H1 (cell line): ENCODE data around the gene DDX31. TPM values are rescaled to one million over a fixed set of nuclear protein-coding genes. Genes with fewer than 3 reads are reported as not detected.

Experiments used
- CTCF ChIA-PET: fragments of 300-600 bp; sonication (Branson Sonifier 250); formaldehyde crosslinking; loops from one replicate; lab custom pipeline; 2021; ENCODE audit not compliant: partially characterized antibody; lab: Charles Lee
- POLR2A ChIA-PET: fragments of 300-600 bp; sonication (Branson Sonifier 250); formaldehyde crosslinking; loops from one replicate; lab custom pipeline; 2021; ENCODE audit warnings: inconsistent platforms; ENCODE audit not compliant: partially characterized antibody; lab: Charles Lee
- DNase-seq, 2 experiments: peaks; one replicate each; pipeline versions ENCODE4 v3.0.0 to v3.0.0-alpha.2; 2010 to 2022; ENCODE audit warnings: low spot score in 2 of 2, low read depth in 1 of 2, mixed read lengths in 1 of 2
- FAIRE-seq: peaks from 2 replicates; lab custom pipeline; 2011; peaks lifted over from hg19 to GRCh38; lab: Jason Lieb, UNC
- H2AFZ ChIP-seq: 2 replicates; pipeline ENCODE4 v1.8.1; 2012; ENCODE audit warnings: low read length, inconsistent platforms
- H2AK5ac ChIP-seq: 2 replicates; pipeline ENCODE4 v1.6.1; 2013; ENCODE audit warnings: low read depth, low read length
- H2BK120ac ChIP-seq: replicated peaks from 2 replicates; pipeline ENCODE3; 2013; ENCODE audit warnings: low read depth, low read length, inconsistent platforms
- H2BK12ac ChIP-seq: 2 replicates; pipeline ENCODE4 v1.6.1; 2013; ENCODE audit warnings: low read depth, low read length
- H2BK15ac ChIP-seq: 2 replicates; pipeline ENCODE4 v1.6.1; 2013; ENCODE audit warnings: low read length
- H2BK20ac ChIP-seq: 2 replicates; pipeline ENCODE4 v1.6.1; 2013; ENCODE audit warnings: low read length
- H2BK5ac ChIP-seq: 2 replicates; pipeline ENCODE4 v1.6.1; 2013; ENCODE audit warnings: low read depth, low read length
- H3K14ac ChIP-seq: 2 replicates; pipeline ENCODE4 v1.6.1; 2013; ENCODE audit warnings: inconsistent platforms; ENCODE audit not compliant: insufficient read length
- H3K18ac ChIP-seq: 2 replicates; pipeline ENCODE4 v1.6.1; 2013; ENCODE audit warnings: low read length; ENCODE audit errors: extremely low read depth
- H3K23ac ChIP-seq: 2 replicates; pipeline ENCODE4 v1.6.1; 2013; ENCODE audit warnings: inconsistent platforms; ENCODE audit not compliant: insufficient read length
- H3K23me2 ChIP-seq: 2 replicates; pipeline ENCODE4 v1.6.1; 2013; ENCODE audit warnings: low read depth, low read length
- H3K27ac ChIP-seq: 2 replicates; pipeline ENCODE4 v1.6.1; 2011; ENCODE audit warnings: low read depth, low read length, inconsistent platforms
- H3K27me3 ChIP-seq, 4 experiments: replicated peaks in 1 of 4; 1 replicate in 1 of 4; 2 replicates in 3 of 4; pipeline versions ENCODE4 v1.6.1 to v1.8.1; 2011 to 2013; ENCODE audit warnings: low read length in 3 of 4, mild to moderate bottlenecking in 3 of 4, inconsistent platforms in 2 of 4, mixed read lengths in 2 of 4, moderate library complexity in 1 of 4; ENCODE audit not compliant: control insufficient read depth in 3 of 4, insufficient read depth in 3 of 4; ENCODE audit errors: extremely low read depth in 1 of 4
- H3K36me3 ChIP-seq, 4 experiments: 2 replicates each; pipeline versions ENCODE4 v1.6.1 to v1.8.1; 2011 to 2013; ENCODE audit warnings: mild to moderate bottlenecking in 4 of 4, low read length in 3 of 4, moderate library complexity in 2 of 4, control low read depth in 1 of 4, inconsistent platforms in 1 of 4; ENCODE audit not compliant: insufficient read depth in 4 of 4, control insufficient read depth in 2 of 4
- H3K4ac ChIP-seq: replicated peaks from 2 replicates; pipeline ENCODE3; 2013; ENCODE audit warnings: low read length, low read depth, mixed read lengths, inconsistent platforms; ENCODE audit not compliant: insufficient read length
- H3K4me1 ChIP-seq, 4 experiments: replicated peaks in 1 of 4; 1 replicate in 1 of 4; 2 replicates in 3 of 4; pipeline versions ENCODE4 v1.6.1 to v1.8.1; 2011 to 2013; ENCODE audit warnings: low read length in 3 of 4, inconsistent platforms in 2 of 4, mixed read lengths in 1 of 4; ENCODE audit not compliant: insufficient read depth in 4 of 4, control insufficient read depth in 3 of 4
- H3K4me2 ChIP-seq, 2 experiments: 2 replicates each; pipeline versions ENCODE4 v1.6.1 to v1.8.1; 2011 to 2013; ENCODE audit warnings: low read depth in 2 of 2, low read length in 2 of 2, control low read depth in 1 of 2, inconsistent platforms in 1 of 2, mild to moderate bottlenecking in 1 of 2; ENCODE audit not compliant: insufficient read depth in 1 of 2
- H3K4me3 ChIP-seq, 4 experiments: fragments of 200-600, 300-600 bp in 1 of 4; sonication (generic), shearing (Covaris generic), sonication (Bioruptor Twin) in 1 of 4; 2 replicates each; pipeline versions ENCODE4 v1.5.1 to v1.8.1; 2011 to 2016; ENCODE audit warnings: low read length in 4 of 4, low read depth in 3 of 4, control low read depth in 2 of 4, inconsistent platforms in 2 of 4, mild to moderate bottlenecking in 2 of 4, mixed read lengths in 1 of 4, moderate library complexity in 1 of 4; ENCODE audit not compliant: insufficient read depth in 2 of 4; ENCODE audit errors: extremely low read depth in 1 of 4
- H3K56ac ChIP-seq: replicated peaks from 2 replicates; pipeline ENCODE3; 2013; ENCODE audit warnings: low read depth, mild to moderate bottlenecking, mixed read lengths, low read length, inconsistent platforms; ENCODE audit not compliant: insufficient read length
- H3K79me1 ChIP-seq: 2 replicates; pipeline ENCODE4 v1.6.1; 2013; ENCODE audit warnings: low read depth, low read length, control low read depth
- H3K79me2 ChIP-seq, 2 experiments: 2 replicates each; pipeline versions ENCODE4 v1.6.1 to v1.8.1; 2012 to 2013; ENCODE audit warnings: low read length in 2 of 2, mild to moderate bottlenecking in 2 of 2, inconsistent platforms in 1 of 2; ENCODE audit not compliant: insufficient read depth in 2 of 2, control insufficient read depth in 1 of 2
- H3K9ac ChIP-seq, 4 experiments: replicated peaks in 1 of 4; 1 replicate in 1 of 4; 2 replicates in 3 of 4; pipeline versions ENCODE4 v1.6.1 to v1.8.1; 2011 to 2013; ENCODE audit warnings: low read depth in 3 of 4, low read length in 3 of 4, control low read depth in 2 of 4, mild to moderate bottlenecking in 2 of 4, moderate library complexity in 2 of 4, inconsistent platforms in 1 of 4; ENCODE audit errors: extremely low read depth in 1 of 4
- H3K9me3 ChIP-seq, 2 experiments: 2 replicates each; pipeline versions ENCODE4 v1.6.1 to v1.8.1; 2012 to 2013; ENCODE audit warnings: mild to moderate bottlenecking in 2 of 2, moderate library complexity in 2 of 2, control low read depth in 1 of 2, inconsistent platforms in 1 of 2, low read depth in 1 of 2, low read length in 1 of 2, mixed read lengths in 1 of 2; ENCODE audit not compliant: insufficient read depth in 2 of 2
- H4K20me1 ChIP-seq, 2 experiments: replicated peaks in 1 of 2; 2 replicates each; pipeline versions ENCODE3 to v1.8.1; 2011 to 2013; ENCODE audit warnings: inconsistent platforms in 2 of 2, low read length in 2 of 2, mild to moderate bottlenecking in 1 of 2; ENCODE audit not compliant: insufficient read depth in 2 of 2, control insufficient read depth in 1 of 2
- H4K5ac ChIP-seq: 2 replicates; pipeline ENCODE4 v1.6.1; 2013; ENCODE audit warnings: low read length, low read depth, mixed read lengths, inconsistent platforms; ENCODE audit not compliant: insufficient read length
- H4K8ac ChIP-seq: 2 replicates; pipeline ENCODE4 v1.8.0; 2013; ENCODE audit warnings: mild to moderate bottlenecking, moderate library complexity, low read length, inconsistent platforms; ENCODE audit not compliant: insufficient read depth; ENCODE audit errors: extremely low read depth
- H4K91ac ChIP-seq: replicated peaks from 2 replicates; pipeline ENCODE3; 2013; ENCODE audit warnings: low read length, mixed read lengths, inconsistent platforms; ENCODE audit not compliant: insufficient read length
- JUND ChIP-seq: IDR thresholded peaks from 2 replicates; pipeline ENCODE4 v1.6.1; 2011; ENCODE audit warnings: mild to moderate bottlenecking, improper control_type of control experiment, low read length
- RAD21 ChIP-seq, 2 experiments: IDR thresholded peaks in 1 of 2; conservative IDR thresholded peaks in 1 of 2; 2 replicates each; pipeline ENCODE4 v1.6.1; 2011; ENCODE audit warnings: low read depth in 2 of 2, low read length in 2 of 2, improper control_type of control experiment in 1 of 2, inconsistent platforms in 1 of 2, mild to moderate bottlenecking in 1 of 2, moderate library complexity in 1 of 2
- WGBS, 2 experiments: shearing (Covaris generic) in 1 of 2; methylation state at CpG; one replicate each; pipeline versions ENCODE4 v1.1.6 to v1.1.7; 2013 to 2015; ENCODE audit warnings: low lambda C conversion rate in 2 of 2, mixed read lengths in 2 of 2, inconsistent platforms in 1 of 2, low coverage in 1 of 2, missing lambda C conversion rate in 1 of 2; ENCODE audit not compliant: insufficient replicate concordance in 2 of 2, insufficient coverage in 1 of 2, insufficient read length in 1 of 2; ENCODE audit errors: extremely low coverage in 1 of 2, missing lambda C conversion rate in 1 of 2; 5-methylcytosine and 5-hydroxymethylcytosine counted together
- polyA plus RNA-seq, 7 experiments: library from polyadenylated mRNA; depleted of rRNA in 3 of 7; stranded (reverse) in 5 of 7; unstranded in 2 of 7; fragments of >200 nt in 5 of 7; fragments of 200-250 nt in 2 of 7; gene quantifications; 1 replicate in 5 of 7; 2 replicates in 1 of 7; 4 replicates in 1 of 7; pipeline versions ENCODE4 v1.2.1 to v1.2.3, GENCODE V29; 2011 to 2013; ENCODE audit warnings: missing spikeins in 2 of 7, mixed read lengths in 2 of 7
- total RNA-seq: library from RNA; stranded (reverse); fragmentation: NEBNext Ultra II Directional; extraction: Animal tissue kit (Norgen Biotek cat#: 25700); gene quantifications from 2 replicates; pipeline ENCODE4 v1.2.1, GENCODE V29; 2021

DDX31 gene
- total and polyA plus RNA-seq, 2 of the 8 experiments (the other 6 are each of a cell fraction or from before 2014, with no cell fraction given), result 9.5 to 23.7 TPM

DNA sequence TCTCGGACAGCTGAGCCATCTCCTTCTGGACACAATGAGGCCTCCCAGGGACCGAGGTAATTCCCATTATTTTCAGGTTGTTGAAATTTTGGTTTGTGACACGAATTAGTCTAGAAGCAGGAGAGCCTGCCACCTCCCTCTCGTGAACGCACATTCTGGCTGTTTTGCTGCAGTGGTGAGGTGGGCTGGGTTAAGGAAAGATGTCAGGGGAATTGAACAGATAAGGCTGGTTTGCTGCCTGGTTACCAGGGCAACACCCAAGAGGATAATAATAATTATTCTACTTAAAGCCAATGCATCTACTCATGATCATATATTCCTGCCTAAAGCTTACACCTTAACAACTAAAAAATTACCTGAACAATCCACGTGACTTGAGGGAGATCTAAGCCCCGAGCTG, 38.1 kb downstream of the DDX31 start:
- H2BK120ac ChIP-seq, result no peak overlapping the region
- TF ChIP-seq JUND (no peak), RAD21 (IDR thresholded peaks at IDR 0.05 in 1 of 2, conservative IDR thresholded peaks at IDR 0.05 in 1 of 2; ENCODE audit: low read depth in 2 of 2, low read length in 2 of 2) (no peak)

More for the DNA sequence above, 38.1 kb downstream of the DDX31 start:
- H3K36me3 ChIP-seq, result peaks cover 3 to 27% (median 14%) of the 10 kb centered on the region in 4 experiments; a peak in 7 of 8 replicates
- H2AFZ ChIP-seq, result no peak overlapping the region
- ChIA-PET CTCF (interaction anchor here (3.9 kb wide), 1 partner anchor 13 kb away, joined by 16 read pairs; no protein-coding TSS in a partner anchor), POLR2A (interaction anchor here (1.2 kb wide), 1 partner anchor 13 kb away, joined by 3 read pairs; no protein-coding TSS in a partner anchor)
- no peak overlapping the region for H3K4ac ChIP-seq
- H4K5ac ChIP-seq, result no peak overlapping the region
- no peak overlapping the region for H3K18ac ChIP-seq
- no peak overlapping the region for H4K91ac ChIP-seq
- DNase-seq (no peak), FAIRE-seq (no peak)
- no peak overlapping the region for H2BK12ac ChIP-seq
- H3K14ac ChIP-seq, result no peak overlapping the region
- no peak overlapping the region for H2AK5ac ChIP-seq
- no peak overlapping the region for H3K56ac ChIP-seq
- H3K27ac ChIP-seq, result no peak overlapping the region
- H3K9me3 ChIP-seq, result no peaks in the 10 kb centered on the region
- H3K9ac ChIP-seq, result no peak overlapping the region
- H3K27me3 ChIP-seq, result no peaks in the 10 kb centered on the region
- no peak overlapping the region for H3K4me2 ChIP-seq
- H3K4me1 ChIP-seq, result 0 out of 7 replicates have a peak, but pooled peaks cover 0 to 3% (median 0%) of the 10 kb centered on the region in 4 experiments
- 92% methylated on average over 7 of the region's 7 CpGs; no CpG with 5 or more reads in 1 of the 2 experiments for WGBS, 2 experiments
- H3K4me3 ChIP-seq, result no peak overlapping the region
- no peak overlapping the region for H3K23ac ChIP-seq
- no peaks in the 10 kb centered on the region for H3K23me2 ChIP-seq
- H4K8ac ChIP-seq, result no peak overlapping the region
- no peak overlapping the region for H2BK20ac ChIP-seq
- H4K20me1 ChIP-seq, result peaks cover 3 to 4% of the 10 kb centered on the region in 2 experiments
- no peak overlapping the region for H2BK5ac ChIP-seq
- no peaks in the 10 kb centered on the region for H3K79me2 ChIP-seq
- no peaks in the 10 kb centered on the region; the same call in 1 of the 2 replicates for H3K79me1 ChIP-seq
- H2BK15ac ChIP-seq, result no peak overlapping the region
